GM19035 (cell line): ENCODE data around the gene TMEM63C.

Experiments used
- ATAC-seq: cut with Tn5 transposase; IDR thresholded peaks from one replicate; pipeline ENCODE4 v1.9.1; 2021; ENCODE audit not compliant: unreplicated experiment

TMEM63C gene

DNA sequence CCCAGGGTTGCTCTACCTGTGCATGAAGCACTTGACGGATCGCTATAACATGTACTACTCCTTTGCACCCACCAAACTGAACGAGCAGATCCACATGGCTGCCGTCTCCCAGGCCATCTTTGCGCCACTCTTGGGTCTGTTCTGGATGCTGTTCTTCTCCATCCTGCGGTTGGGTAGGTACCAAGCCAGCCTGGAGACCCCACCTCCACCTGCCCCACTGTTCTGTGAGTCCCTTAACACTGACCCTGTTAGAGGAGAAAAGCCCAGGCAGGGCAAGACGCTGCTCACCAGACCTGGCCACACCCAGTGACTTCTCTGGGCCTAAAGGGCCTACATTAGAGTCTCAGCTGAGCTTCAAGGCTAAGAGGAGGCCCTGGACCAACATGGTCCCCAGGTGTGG is 67.7 kb downstream of the TMEM63C start:
- no peak for ATAC-seq

DNA sequence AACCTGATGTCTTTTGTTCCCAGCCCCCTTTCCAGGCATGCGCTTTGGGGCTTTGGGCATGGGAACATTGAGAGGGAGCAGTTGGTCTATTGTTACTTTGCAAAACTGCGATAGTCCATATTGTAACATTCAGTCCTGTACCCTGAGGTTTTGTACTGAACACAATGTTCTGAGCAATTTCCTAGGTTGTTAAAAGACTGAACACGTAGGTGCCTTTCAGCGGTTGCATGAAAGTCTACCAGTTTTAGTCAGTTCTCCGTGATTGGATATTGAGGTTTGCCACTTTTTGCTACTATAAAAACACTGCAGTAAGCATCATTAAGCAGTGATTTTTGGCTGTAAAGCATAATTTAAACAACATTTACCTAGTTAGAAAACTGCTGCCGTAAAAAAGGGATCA is 69.3 kb downstream of the TMEM63C start:
- ATAC-seq = no peak

DNA sequence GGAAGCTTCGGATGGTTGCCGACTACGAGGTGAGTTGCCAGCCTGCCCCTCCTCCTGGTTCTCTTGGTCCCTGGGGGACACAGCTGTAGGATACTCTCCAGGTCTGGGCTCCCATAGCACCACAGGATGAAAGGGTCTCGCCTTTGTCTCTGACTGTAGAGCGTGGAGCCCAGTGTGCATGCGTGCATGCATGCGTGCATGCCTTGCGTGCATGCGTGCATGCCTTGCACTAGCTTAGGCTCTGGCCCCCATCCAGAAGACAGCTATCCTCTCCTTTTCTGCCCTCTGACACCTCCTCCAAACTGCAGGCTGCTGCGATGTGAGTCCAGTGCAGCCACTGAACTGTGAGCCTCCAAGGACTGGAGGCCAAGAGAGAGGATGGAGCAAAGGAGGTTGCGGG is 70.3 kb downstream of the TMEM63C start:
- ATAC-seq = no peak

DNA sequence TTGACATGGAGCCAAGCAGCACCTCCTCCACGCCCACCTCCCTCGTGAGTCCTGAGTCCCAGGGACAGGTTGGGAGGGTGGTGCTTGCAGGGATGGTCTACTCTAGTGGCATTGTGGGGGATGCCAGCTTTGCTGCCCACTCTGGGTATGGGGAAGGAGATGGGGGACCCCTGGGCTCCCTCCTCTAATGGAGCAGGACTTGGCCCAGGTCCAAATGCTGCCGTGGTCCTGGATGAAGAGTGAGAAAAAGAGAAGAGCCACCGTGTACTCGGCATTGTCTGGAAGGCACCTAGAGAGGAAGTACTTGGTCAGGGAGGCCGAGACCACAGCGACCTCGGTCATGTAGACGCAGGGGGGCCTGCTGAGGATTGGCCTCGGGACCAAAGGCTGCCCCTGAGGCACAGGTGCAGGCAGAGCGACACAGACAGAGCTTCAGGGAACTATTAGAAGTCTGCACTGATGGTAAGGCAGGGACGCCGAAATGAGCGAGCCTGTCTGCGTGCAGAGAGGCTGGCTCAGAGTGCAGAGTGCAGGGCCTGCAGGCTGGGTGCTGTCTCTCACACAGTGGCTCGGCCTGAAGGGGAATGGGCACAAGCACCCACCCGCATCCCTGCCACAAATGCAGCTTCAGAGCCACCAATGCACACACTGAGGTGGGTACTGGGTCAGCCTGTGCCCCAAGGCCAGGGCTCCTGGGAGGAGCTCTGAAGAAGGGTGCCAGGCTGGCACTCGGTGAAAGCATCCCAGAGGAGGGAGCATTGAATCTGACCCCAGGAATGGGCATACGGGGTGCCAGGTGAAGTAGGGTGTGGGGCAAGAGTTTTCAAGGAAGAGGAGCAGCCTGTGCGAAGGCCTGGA is 72.0 kb downstream of the TMEM63C start:
- ATAC-seq = no peak

DNA sequence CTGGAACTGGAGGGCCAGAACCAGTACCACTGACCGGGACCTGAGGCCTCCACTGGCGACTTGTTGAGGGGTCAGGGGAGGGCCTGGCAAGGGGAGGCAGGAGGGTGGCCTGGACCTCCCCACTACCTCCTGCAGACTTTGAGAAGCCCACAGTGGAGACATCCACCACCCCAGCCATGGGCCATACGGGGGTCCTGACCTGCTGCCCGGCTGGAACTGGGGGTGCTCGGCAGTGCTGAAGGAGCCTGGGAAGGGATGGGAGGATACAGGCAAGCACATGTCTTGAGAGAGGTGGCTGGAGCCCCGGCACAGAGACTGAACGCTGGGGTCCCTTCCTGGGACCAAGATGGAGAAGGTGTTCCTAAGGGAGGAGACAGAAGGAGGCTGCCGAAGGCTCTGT is 75.1 kb downstream of the TMEM63C start:
- ATAC-seq = no peak

DNA sequence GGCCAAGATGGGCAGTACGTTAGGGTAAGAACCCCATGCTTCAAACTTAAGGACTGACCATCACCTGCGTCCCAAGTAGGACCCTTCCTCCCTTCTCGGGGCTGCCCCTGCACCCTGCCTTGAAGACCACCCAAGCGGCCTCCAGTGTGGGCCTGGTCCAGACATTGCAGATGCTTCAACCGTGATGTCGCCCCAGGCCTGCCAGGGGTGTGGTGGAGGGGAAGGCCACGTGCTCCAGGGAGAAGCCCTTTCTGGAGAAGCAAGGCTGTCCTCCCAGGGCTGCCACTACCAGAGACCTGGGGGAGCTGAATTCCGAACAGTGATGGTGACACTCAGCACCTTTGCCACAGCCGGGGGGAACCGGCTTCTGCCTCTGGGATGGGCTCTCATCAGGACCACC is 76.1 kb downstream of the TMEM63C start:
- ATAC-seq = no peak

DNA sequence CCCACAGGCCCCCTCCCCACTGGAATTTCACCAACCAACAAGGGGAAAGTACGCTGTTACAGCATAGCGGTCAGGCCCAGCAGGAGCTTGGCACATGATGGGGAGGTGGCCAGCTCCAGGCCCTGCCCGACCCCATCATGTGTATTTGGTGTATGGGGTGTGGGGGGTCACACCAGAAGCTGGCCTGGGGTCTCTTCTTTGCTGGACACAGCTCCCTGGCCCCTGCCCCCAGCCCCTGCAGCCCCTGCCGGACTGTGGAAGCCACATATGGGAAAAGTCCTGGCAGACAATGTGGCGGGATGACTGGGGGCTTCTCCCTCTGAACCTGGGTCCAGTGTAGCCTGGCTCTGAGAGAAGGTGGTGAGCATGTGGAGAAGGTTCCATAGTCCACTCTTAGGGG is 77.0 kb downstream of the TMEM63C start:
- ATAC-seq = no peak

DNA sequence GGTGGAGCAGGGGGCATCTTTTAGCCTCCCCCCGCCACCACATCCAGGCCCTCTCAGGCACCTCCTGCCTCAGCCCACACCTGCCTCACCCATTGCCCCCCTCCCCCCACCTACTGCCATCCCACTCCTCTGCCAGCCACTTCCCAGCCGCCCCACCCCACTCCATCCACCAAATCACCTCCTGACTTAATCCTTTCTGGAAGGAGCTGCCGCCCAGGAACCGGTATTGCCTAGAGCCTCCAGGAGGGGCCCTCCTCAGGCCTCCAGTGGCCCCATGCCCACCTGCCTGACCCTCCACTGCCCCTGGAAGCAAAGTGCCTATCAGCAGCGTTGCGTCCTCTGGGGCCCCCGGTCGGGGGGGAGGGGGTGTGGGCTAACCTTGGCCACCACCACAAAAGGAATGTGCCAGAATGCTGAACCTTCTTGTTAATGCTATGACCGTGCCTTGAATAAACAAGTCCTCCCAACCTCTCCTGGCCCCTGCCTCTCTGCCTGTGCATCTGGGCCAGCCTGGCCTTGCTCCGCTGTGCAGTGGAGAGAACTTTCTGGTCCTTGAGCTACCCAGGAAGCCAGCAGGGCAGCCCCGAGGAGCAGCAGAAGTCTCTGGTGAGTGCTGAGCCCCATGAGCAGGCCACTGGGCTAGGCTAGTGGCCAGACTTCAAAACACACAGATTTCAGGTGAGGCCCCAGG is 77.6 kb downstream of the TMEM63C start:
- no peak for ATAC-seq

DNA sequence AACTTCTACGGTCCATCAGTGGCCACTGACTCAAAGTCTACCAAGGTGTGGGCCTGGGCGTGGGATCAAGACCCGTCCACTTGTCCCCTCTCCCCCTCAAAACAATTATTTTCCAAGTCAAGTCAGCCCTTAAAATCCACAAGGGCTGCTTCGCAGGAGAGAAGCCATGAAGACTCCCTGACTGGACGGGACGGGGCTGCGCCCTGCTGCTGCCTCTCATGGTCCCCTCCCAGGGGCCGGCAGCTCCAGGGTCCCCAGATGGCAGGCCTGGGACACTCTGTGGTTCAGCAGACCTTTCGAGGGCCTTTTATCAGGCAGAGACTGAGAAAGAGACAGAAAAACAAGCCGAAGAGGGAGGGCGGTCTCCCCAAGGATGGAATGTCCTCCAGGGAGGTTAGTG is 78.6 kb downstream of the TMEM63C start:
- ATAC-seq = no peak

DNA sequence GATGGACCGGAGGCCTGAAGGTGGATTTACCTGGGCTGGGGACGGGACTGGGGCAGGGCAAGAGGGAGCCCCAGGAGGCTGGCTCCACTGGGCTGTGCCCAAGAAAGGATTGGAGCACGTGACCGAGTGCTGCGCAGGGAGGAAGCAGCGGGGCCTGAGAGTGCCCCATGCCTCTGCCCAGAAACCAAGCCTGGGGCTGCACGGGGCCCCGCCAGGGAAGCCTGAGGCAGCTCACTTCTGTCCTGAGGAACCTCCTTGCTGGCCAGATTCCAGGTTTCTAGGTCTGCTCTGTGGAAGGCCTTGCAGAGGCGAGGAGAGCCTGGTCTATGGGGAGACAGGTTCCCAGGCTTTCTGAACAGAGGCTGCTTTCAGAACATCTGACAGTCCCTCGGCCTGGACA is 79.0 kb downstream of the TMEM63C start:
- ATAC-seq = no peak

DNA sequence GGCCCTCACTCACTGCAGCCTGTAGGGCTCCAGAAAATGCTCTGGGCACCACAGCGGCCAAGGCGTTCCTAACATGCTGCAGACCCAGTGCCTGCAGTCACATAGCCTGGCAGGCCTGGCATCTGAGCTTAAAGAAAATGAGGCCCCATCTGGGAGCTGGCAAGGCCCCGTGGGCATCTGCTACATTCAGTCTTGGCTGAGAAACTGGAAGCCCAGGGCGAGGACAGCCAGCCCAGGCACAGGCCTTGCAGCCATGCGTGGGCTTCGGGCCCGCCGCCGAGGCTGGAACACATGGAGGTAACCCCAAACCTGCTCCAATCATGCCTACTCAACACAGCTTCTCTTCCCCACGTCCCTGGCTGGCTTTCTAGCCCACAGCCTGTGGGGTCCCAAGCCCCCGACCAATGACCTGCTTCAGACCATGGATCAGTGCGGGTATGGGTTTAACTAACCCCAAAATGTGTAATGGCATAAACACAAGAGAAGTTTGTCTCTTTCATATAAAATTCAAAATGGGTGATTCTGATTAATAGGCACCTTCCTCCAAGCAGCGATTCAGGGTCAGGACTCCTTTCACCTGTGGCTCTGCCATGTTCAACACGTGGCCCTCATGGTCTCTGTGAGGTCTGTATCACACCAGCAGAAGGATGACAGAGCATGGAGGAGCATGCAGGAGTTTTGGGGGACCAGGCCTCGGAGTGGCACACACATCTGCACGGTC is 83.0 kb downstream of the TMEM63C start:
- ATAC-seq = no peak

DNA sequence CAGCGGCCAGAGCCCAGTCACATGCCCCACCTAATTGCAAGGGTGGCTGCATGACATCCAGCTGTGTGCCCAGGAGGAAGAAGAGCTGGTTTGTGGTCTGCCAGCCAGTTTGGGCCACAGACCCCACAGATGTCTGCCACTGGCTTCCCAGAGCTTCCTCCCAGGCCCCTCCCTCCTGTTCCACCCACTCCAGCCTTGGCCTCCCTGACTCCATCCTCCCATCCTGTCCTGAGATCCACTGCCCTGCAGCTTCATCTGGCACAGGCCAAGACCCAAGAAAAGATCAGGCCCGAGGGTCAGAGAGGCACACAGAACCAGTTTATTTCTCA is 83.6 kb downstream of the TMEM63C start:
- ATAC-seq = no peak

DNA sequence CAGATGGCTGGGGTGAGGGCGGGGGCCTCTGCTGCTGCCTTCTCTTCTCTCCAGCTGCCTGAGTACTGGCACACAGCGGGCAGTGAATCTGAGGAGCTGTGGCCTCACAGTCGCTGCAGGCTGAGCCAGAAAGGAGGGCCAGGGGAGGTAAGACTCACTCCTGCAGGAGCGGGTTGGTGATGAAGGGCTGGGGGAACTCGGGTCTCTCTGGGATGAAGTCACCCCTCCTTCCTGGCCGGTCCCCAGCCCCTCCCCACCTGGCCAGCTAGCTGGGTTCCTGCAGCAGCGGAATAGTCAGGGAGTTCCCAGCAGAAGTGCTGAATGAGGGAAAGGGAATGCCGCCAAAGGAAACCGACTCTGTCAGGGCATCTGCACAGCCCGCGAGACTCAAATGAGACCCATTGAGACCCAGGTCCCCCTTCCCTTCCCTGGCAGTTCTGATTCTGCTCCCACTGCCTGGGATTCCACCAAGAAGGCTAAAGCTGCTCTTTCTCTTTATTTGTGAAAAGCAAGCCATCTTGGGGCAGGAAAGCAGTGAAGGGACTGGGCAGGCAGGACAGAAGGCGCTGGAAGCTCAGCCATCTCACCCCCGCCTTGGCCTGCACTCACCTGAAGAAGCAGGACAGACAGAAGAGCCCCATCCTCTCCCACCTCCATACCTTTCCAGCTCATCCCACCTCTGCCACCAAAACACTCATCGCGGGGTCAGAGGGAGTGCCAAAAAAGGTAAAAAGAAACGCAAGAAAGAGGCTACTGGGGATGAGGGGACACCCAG is 84.2 kb downstream of the TMEM63C start:
- no peak for ATAC-seq

DNA sequence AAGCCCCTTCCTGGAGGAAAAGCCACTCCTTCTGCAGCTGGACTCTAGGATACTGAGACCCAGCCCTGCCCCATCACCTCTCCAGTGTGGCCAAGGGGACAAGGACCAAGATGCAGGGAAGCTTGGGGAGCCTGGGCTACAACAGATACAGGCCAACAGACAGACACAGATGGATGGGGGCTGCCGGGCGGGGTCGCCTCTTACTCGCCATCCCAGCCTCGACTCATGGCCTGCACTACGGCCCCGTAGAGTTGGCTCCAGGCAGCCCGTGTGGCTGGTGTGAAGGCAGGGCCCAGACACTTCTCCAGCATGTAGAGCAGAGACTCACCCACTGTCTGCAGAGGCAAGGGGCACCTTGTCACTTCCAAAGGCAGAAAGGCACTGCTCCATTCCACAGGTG is 84.7 kb downstream of the TMEM63C start:
- ATAC-seq = no peak

DNA sequence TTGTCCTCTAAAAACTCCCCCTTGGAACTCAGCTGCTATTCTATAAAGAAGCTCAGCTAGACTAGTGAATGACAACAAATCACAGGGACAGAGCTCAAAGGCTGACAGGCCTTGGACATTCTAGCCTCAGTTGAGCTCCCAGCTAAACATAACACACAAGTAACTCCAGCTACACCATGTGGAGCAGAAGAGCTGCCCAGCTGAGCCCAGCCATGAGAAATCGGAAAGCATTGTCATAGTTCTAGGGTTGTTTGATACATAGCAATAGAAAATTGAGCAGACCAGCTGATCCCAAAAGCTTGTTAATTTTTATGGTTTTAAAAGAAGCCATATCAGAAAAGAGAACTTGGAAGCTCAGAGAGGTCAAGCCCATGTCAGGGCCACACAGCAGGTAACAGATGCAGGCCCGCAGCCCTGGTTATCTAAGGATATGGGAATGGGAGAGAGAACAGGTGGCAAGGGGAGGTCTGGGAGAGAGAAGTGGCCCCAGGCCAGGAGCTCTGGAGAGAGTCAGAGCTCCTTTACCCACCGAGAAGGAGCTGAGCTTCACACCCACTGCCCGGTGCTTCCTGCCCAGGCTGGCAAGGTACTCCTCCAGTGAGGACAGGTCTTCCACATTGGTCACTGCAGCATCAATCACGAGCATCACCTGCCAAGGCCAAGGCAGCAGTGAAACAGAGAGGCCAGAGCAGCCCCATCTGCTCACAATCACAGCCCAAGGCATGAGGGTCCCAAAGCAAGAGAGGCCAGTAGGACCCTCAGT is 86.5 kb downstream of the TMEM63C start:
- ATAC-seq = no peak

DNA sequence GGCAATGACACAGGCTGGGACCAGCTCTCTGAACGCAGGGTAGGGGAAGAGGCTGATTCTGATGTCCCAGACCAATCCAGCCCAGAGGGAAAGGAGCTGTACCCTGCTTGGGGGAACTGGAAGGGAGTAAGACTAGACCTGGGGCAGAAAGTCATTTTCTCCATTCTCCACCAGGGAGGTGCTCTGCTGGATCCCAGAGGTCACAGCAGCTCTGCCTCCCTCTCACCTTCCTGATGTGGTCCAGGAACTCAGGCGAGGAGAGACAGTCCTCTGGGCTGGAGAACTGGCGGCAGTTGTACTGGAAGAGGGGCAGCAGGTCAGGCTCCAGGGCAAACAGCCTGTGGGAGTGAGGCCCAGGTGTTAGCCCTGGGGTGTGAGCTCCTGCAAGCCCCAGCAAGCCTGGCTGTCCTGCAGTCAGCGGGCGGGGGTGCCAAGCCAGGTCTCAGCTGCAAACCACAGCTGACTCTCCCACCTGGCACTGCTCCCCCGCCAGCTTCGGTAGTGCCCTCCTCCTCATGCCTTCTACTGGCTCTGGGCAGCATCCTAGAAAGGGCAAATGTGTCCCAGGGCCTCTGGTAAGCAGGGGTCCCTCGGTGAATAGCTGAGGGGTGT is 87.5 kb downstream of the TMEM63C start:
- no peak for ATAC-seq

DNA sequence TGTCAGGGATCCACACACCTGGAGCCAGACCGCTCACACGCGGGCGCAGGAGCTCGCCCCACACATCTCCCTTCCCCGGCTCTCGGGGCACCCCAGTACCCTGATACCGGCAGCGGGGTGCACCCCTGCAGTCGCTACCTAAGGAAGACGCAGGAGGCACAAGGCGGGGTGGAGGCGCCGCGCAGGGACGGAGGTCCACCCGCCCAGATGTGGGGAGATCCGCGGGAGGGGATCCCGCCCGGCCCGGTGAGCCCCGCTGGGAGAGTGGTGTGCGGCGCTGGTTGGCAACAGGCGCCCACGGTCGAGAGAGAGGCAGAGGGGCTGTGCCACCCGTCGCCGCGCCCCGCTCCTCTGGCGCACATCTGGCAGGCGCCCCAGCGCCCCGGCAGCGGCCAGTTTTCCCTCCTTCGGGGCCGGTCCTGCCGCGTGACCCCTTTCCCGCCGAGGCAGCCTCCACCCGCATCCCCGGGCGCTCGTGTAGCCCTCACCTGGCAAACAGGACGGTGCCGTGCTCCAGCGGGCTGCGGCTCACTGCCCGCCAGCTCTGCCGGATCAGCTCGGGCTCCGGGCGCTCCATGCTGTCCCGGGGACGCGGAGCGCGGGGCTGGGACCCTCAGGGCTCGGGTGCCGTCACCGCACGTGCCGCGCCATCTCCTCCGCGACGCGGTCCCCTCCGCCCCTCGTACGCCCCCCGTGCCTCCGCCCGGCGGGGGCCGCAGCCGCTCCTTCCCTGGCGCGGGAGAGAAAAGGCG is 88.9 kb downstream of the TMEM63C start:
- ATAC-seq = no peak

DNA sequence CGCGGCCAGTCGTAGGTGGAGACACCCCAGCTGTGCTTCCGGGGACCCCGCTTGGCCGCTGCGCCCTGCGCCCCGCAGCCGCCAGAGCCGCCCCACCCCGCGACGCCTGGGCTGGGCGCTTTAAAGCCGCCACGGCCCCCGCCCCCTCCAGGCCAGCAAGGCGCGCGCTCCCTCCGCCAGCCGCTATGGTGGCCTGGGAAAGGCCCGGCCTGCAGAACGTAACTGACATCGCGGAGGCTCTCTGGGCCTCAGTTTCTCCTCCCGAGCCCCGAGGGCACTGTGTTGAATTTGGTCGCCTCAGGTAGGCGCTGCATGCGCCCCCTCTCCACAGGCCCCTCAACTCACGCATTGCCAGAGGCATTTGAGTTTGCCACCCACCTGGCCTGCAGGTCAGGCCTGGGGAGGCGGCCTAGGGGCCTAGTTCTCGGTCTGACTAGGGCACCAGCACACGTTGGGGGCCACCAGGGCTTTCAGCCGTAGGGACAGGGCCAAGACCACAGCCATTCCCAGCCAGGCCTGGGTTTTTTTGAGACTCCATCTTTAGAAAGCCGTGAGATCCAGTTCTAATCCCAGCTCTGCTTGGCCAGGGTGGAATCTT is 89.6 kb downstream of the TMEM63C start, which contains the start of gene NGB:
Gene NGB (minus strand): TSS at position 94 of the 598 bp plus-strand sequence. CDS start 269 bp downstream, outside the sequence.
- no peak for ATAC-seq

DNA sequence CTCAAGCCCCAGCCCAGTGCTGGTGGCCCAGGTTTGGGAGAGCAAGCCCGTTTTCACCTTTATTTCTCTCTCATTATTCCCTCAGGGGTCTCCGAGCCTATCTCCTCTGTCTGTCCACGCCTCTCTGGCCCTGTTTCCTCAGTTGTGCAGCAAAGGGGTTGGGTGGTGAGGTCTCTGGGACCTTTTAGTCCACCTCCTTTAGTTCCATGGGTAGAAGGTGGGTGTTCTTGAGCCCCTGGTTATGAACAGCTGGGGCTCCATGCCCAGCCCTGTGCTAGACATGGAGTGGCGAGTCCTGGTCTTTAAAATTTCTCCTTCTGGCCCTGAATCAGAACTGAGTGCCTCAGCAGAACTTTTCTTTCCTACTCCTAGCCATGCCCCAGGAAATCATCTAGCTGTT is 90.7 kb downstream of the TMEM63C start:
- ATAC-seq = no peak
